HepG2 (cell line): ENCODE results near the gene FSD1. TPM values are rescaled to one million over a fixed set of nuclear protein-coding genes. Genes with fewer than 3 reads are reported as not detected.

ENCODE experiments used
- ASH2L ChIP-seq: fragments of 300-600, 200-600 bp; sonication (generic); IDR thresholded peaks from 2 replicates; pipeline ENCODE4 v1.7.0; 2017; ENCODE audit warnings: low read depth, mild to moderate bottlenecking, moderate library complexity, mixed read lengths, low read length; ENCODE audit not compliant: insufficient read length
- BRCA1 ChIP-seq: sonication (generic); formaldehyde crosslinking; IDR thresholded peaks from 2 replicates; pipeline ENCODE4 v1.4.0; 2020; ENCODE audit warnings: missing genetic modification reagents
- CHD2 ChIP-seq: IDR thresholded peaks from 2 replicates; pipeline ENCODE4 v1.6.1; 2011; ENCODE audit warnings: low read depth, low read length, improper control_type of control experiment
- EP300 ChIP-seq, 3 experiments: sonication (generic) in 1 of 3; formaldehyde crosslinking in 1 of 3; IDR thresholded peaks; 2 replicates each; pipeline versions ENCODE4 v1.5.1 to v1.6.1; 2011 to 2020; ENCODE audit warnings: low read depth in 2 of 3, low read length in 2 of 3, borderline replicate concordance in 1 of 3, improper control_type of control experiment in 1 of 3, mild to moderate bottlenecking in 1 of 3, missing genetic modification reagents in 1 of 3, moderate library complexity in 1 of 3
- HOXA7 ChIP-seq: sonication (generic); formaldehyde crosslinking; IDR thresholded peaks from 2 replicates; pipeline ENCODE4 v1.8.1; 2022; ENCODE audit warnings: mild to moderate bottlenecking, missing genetic modification reagents, moderate library complexity
- LCORL ChIP-seq, 2 experiments: fragments of 450-650 bp in 1 of 2; sonication (generic) in 1 of 2; formaldehyde crosslinking in 1 of 2; IDR thresholded peaks; 2 replicates each; pipeline versions ENCODE4 v1.5.0 to v1.6.1; 2017 to 2020; ENCODE audit warnings: antibody characterized with exemption in 1 of 2, missing genetic modification reagents in 1 of 2
- MBD4 ChIP-seq: IDR thresholded peaks from 2 replicates; pipeline ENCODE4 v1.6.1; 2012; ENCODE audit warnings: low read length, inconsistent platforms, borderline replicate concordance
- NCOA5 ChIP-seq: sonication (generic); formaldehyde crosslinking; IDR thresholded peaks from 2 replicates; pipeline ENCODE4 v1.4.0; 2020; ENCODE audit warnings: missing genetic modification reagents
- NFE2 ChIP-seq: sonication (generic); formaldehyde crosslinking; IDR thresholded peaks from 2 replicates; pipeline ENCODE4 v1.4.0; 2020; ENCODE audit warnings: missing genetic modification reagents
- PHF21A ChIP-seq: sonication (generic); formaldehyde crosslinking; IDR thresholded peaks from 2 replicates; pipeline ENCODE4 v1.5.0; 2020; ENCODE audit warnings: mild to moderate bottlenecking, missing genetic modification reagents
- RARA ChIP-seq: IDR thresholded peaks from 2 replicates; pipeline ENCODE4 v1.6.1; 2016; ENCODE audit warnings: missing genetic modification reagents, missing compliant biosample characterization
- SALL2 ChIP-seq: sonication (generic); formaldehyde crosslinking; IDR thresholded peaks from 2 replicates; pipeline ENCODE4 v1.8.1; 2023; ENCODE audit warnings: mild to moderate bottlenecking, missing genetic modification reagents, inconsistent platforms
- SETDB1 ChIP-seq: sonication (generic); formaldehyde crosslinking; IDR thresholded peaks from 2 replicates; pipeline ENCODE4 v1.5.1; 2020; ENCODE audit warnings: missing genetic modification reagents, mild to moderate bottlenecking, borderline replicate concordance
- SIX1 ChIP-seq: sonication (generic); formaldehyde crosslinking; IDR thresholded peaks from 2 replicates; pipeline ENCODE4 v1.4.0; 2020; ENCODE audit warnings: missing genetic modification reagents, borderline replicate concordance
- SMAD9 ChIP-seq: sonication (generic); formaldehyde crosslinking; IDR thresholded peaks from 2 replicates; pipeline ENCODE4 v1.5.1; 2020; ENCODE audit warnings: mild to moderate bottlenecking, missing genetic modification reagents
- SRSF9 ChIP-seq: fragments of 200-400 bp; formaldehyde crosslinking; IDR thresholded peaks from 2 replicates; pipeline ENCODE4 v1.6.1; 2018; ENCODE audit warnings: borderline replicate concordance, mild to moderate bottlenecking, low read depth, low read length; ENCODE audit not compliant: insufficient read depth, poor library complexity, severe bottlenecking
- U2AF2 ChIP-seq: fragments of 200-400 bp; formaldehyde crosslinking; IDR thresholded peaks from 2 replicates; pipeline ENCODE4 v1.6.1; 2017; ENCODE audit warnings: low read depth, mild to moderate bottlenecking, low read length
- ZNF414 ChIP-seq: sonication (generic); formaldehyde crosslinking; IDR thresholded peaks from 2 replicates; pipeline ENCODE4 v1.5.0; 2020; ENCODE audit warnings: missing genetic modification reagents
- ZNF543 ChIP-seq: sonication (generic); formaldehyde crosslinking; IDR thresholded peaks from 2 replicates; pipeline ENCODE4 v1.4.0; 2020; ENCODE audit warnings: mild to moderate bottlenecking, missing genetic modification reagents
- ZNF589 ChIP-seq: sonication (generic); formaldehyde crosslinking; conservative IDR thresholded peaks from 2 replicates; pipeline ENCODE4 v1.8.0; 2022; ENCODE audit warnings: mild to moderate bottlenecking, moderate library complexity, missing genetic modification reagents
- ZNF776 ChIP-seq: sonication (generic); formaldehyde crosslinking; IDR thresholded peaks from 2 replicates; pipeline ENCODE4 v1.4.0; 2020; ENCODE audit warnings: mild to moderate bottlenecking, missing genetic modification reagents
- ZSCAN29 ChIP-seq: sonication (generic); formaldehyde crosslinking; conservative IDR thresholded peaks from 2 replicates; pipeline ENCODE4 v1.4.0; 2020; ENCODE audit warnings: mild to moderate bottlenecking, missing genetic modification reagents
- polyA plus RNA-seq, 8 experiments: library from polyadenylated mRNA; depleted of rRNA in 3 of 8; stranded (reverse) in 7 of 8; unstranded in 1 of 8; fragments of >200 nt; fragmentation: Illumina TruSeq in 4 of 8; extraction: Trizol in 4 of 8; gene quantifications; 2 replicates each; pipeline versions ENCODE4 v1.2.1 to v1.2.3, GENCODE V29; 2011 to 2016; ENCODE audit warnings: low read depth in 4 of 8, missing spikeins in 1 of 8, mixed read lengths in 1 of 8; ENCODE audit not compliant: insufficient read depth in 1 of 8
- total RNA-seq, 5 experiments: library from RNA; depleted of rRNA; stranded (reverse); fragments of >200 nt; fragmentation: Illumina TruSeq; extraction: Trizol; gene quantifications; 2 replicates each; pipeline ENCODE4 v1.2.3, GENCODE V29; 2016; ENCODE audit warnings: low read depth in 1 of 5
- TF ChIP-seq, protein P1 (sequence below): sonication (generic); formaldehyde crosslinking; IDR thresholded peaks from 2 replicates; pipeline ENCODE4 v1.9.0; 2021; ENCODE audit warnings: missing genetic modification reagents, borderline replicate concordance
- TF ChIP-seq, protein P2 (sequence below): sonication (generic); formaldehyde crosslinking; IDR thresholded peaks from 2 replicates; pipeline ENCODE4 v1.5.1; 2020; ENCODE audit warnings: mild to moderate bottlenecking, missing genetic modification reagents, borderline replicate concordance
- TF ChIP-seq, protein P3 (sequence below): sonication (generic); formaldehyde crosslinking; IDR thresholded peaks from 2 replicates; pipeline ENCODE4 v1.4.0; 2020; ENCODE audit warnings: missing genetic modification reagents, mild to moderate bottlenecking, borderline replicate concordance

The FSD1 gene
- total and polyA plus RNA-seq, 2 of the 13 experiments (the other 11 are each of a cell fraction or from before 2014, with no cell fraction given), result 0.29 to 0.66 TPM

DNA sequence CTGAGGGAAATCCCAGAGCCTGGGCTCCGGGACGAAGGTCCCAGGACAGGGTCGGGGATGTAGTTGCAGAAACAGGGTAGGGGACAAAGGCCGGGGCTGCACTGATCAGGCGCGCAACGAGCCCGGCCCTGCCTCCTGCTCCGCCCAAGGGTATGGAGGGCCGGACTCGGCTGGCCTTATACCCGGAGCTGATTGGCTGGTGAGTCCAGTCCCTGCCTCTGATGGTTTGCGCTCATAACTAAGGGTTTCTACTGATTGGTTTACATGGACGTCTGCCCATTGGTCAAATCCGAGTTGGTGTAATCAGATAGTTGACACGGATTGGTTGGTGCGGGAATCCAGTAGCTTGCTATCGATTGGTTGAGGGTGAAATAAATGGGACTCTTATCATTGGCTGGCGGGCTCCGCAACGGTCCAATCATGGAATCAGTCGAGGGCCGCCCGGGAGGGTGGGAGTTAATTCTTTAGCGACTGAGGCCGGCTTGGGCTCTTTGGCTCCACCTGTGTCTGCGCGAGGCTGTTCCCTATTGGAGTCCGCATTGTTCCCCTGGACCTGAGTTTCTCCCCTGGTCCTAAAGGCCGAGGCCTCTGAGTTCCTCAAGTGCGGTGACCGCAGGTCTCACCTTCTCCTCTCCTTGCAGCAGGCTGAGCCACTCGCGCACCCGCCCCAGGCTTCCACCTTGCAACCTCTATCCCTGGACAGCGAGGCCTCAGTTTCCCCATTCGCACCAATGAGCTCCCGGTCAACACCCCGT, 38.4 kb downstream of the FSD1 start (continued):
- TF ChIP-seq NFE2 (no peak), BRCA1 (CRISPR knock-in tag) (peak; percentile 39), ZSCAN29 (CRISPR knock-in tag) (no peak; the same call in 1 of the 2 replicates), MBD4 (no peak), CHD2 (peak; percentile 51; the same call in 1 of the 2 replicates), HOXA7 (CRISPR knock-in tag) (no peak), ZNF776 (CRISPR knock-in tag) (no peak; the same call in 1 of the 2 replicates), NCOA5 (CRISPR knock-in tag) (no peak), SETDB1 (CRISPR knock-in tag) (no peak), U2AF2 (no peak), LCORL (IDR thresholded peaks at IDR 0.05) (no peak), LCORL (CRISPR knock-in tag; IDR thresholded peaks at IDR 0.05) (peak; percentile 99), RARA (CRISPR knock-in tag) (peak; percentile 30; the same call in 1 of the 2 replicates), ZNF543 (CRISPR knock-in tag) (no peak), ZNF589 (CRISPR knock-in tag) (no peak), EP300 (IDR thresholded peaks at IDR 0.05; ENCODE audit: low read depth in 2 of 2, low read length in 2 of 2) (no peak; a peak in 1 of 4 replicates), EP300 (CRISPR knock-in tag; IDR thresholded peaks at IDR 0.05; ENCODE audit: borderline replicate concordance) (no peak), PHF21A (CRISPR knock-in tag) (peak; percentile 100), ASH2L (no peak), SALL2 (CRISPR knock-in tag) (no peak), SRSF9 (no peak), ZNF414 (CRISPR knock-in tag) (peak; percentile 31; the same call in 1 of the 2 replicates), SMAD9 (CRISPR knock-in tag) (no peak), SIX1 (CRISPR knock-in tag) (no peak)
- TF ChIP-seq, protein P1, sequence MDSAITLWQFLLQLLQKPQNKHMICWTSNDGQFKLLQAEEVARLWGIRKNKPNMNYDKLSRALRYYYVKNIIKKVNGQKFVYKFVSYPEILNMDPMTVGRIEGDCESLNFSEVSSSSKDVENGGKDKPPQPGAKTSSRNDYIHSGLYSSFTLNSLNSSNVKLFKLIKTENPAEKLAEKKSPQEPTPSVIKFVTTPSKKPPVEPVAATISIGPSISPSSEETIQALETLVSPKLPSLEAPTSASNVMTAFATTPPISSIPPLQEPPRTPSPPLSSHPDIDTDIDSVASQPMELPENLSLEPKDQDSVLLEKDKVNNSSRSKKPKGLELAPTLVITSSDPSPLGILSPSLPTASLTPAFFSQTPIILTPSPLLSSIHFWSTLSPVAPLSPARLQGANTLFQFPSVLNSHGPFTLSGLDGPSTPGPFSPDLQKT (CRISPR knock-in tag), result no peak
- TF ChIP-seq, protein P2, sequence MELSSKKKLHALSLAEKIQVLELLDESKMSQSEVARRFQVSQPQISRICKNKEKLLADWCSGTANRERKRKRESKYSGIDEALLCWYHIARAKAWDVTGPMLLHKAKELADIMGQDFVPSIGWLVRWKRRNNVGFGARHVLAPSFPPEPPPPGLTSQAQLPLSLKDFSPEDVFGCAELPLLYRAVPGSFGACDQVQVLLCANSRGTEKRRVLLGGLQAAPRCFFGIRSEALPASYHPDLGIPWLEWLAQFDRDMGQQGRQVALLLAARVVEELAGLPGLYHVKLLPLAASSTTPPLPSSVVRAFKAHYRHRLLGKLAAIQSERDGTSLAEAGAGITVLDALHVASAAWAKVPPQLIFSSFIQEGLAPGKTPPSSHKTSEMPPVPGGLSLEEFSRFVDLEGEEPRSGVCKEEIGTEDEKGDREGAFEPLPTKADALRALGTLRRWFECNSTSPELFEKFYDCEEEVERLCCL (CRISPR knock-in tag), result no peak
- TF ChIP-seq, protein P3, sequence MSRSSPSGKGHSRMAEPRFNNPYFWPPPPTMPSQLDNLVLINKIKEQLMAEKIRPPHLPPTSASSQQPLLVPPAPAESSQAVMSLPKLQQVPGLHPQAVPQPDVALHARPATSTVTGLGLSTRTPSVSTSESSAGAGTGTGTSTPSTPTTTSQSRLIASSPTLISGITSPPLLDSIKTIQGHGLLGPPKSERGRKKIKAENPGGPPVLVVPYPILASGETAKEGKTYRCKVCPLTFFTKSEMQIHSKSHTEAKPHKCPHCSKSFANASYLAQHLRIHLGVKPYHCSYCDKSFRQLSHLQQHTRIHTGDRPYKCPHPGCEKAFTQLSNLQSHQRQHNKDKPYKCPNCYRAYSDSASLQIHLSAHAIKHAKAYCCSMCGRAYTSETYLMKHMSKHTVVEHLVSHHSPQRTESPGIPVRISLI, result no peak
